HK-2 (cell line): ENCODE measurements around the gene ROPN1L.

Experiments used
- DNase-seq: peaks from one replicate; pipeline ENCODE4 v3.0.0-alpha.2; 2018; ENCODE audit not compliant: unreplicated experiment

Gene ROPN1L

DNA sequence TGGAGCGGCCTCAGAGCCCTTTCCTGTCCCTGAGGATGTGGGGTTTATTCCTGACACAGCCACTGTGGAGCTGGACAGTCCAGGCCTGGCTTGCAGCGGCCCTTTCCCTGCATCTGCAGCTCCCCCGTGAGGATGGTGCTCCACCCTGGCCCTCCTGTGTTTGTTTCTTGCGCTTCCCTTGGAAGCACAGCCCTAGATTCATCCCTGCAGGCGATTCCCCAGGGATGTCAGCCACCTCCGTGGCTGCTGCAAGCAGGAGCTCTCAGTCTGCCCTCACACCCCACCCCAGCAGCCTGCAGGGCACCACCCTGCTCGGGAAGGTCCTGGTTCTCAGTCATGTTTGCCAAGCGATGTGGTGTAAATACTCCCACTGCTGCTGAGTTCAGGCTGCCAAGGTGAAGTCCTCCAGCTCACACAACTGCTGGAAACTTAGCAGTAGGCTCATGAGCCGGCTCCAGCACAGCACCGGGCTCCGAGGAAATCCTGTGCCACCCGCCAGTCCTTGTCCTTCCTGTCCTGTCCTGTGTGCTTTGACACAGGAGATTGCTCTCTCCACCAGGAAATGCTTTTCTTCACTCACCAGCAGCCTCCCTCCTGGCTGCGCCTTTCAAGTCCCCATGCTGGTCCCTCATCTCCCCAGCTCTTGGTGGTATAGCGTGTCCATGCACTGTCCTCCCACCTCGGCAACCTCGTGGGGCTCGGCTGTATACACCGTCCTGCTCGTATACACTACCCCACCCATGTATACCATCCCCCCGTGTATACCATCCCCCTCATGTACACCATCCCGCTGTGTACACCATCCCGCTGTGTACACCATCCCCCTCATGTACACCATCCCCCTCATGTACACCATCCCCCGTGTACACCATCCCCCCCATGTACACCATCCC is 16.2 kb downstream of the ROPN1L start:
- DNase-seq = no peak

DNA sequence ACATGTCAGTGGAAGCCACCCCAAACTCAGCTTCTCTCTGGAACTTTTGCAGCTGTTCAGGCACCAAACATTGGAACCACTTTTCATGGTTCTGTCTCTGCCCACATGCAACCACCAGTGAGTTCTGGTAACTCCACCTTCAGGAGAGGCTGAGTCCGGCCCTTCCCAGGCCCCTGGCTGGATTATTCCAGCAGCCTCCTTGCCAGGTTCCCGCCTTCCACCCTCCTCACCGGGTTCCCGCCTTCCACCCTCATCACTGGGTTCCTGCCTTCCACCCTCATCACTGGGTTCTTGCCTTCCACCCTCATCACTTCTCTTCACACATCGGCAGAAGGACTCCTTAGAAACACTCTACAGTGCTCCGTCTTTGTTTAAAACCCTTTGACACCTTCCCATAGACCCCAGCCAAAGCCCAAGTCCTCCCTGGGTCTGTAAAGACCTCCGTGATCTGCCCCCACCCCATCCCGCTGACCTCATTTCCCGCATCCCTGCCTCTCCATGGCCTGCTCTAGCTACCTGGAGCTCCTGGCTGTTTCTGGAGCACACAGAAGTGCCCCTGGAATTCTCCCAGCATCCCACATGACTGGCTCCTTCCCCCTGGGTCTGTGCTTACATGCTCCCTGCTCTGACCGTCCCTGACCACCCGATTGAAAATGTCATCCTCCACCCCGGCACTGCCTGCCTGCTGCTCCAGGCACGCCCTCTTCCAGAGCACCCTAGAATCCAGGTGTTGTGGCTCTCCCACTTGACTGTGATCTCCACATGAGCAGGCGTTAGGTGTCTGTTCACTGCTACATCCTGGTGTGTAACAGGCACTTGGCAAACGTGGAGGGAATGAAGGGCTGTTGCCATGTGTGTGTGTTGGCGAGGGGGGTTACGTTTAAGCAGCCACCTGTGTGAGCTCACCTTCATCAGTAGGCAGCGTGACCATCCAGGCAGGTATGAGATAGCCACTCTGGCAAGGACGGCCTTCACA is 17.7 kb downstream of the ROPN1L start:
- DNase-seq = no peak

DNA sequence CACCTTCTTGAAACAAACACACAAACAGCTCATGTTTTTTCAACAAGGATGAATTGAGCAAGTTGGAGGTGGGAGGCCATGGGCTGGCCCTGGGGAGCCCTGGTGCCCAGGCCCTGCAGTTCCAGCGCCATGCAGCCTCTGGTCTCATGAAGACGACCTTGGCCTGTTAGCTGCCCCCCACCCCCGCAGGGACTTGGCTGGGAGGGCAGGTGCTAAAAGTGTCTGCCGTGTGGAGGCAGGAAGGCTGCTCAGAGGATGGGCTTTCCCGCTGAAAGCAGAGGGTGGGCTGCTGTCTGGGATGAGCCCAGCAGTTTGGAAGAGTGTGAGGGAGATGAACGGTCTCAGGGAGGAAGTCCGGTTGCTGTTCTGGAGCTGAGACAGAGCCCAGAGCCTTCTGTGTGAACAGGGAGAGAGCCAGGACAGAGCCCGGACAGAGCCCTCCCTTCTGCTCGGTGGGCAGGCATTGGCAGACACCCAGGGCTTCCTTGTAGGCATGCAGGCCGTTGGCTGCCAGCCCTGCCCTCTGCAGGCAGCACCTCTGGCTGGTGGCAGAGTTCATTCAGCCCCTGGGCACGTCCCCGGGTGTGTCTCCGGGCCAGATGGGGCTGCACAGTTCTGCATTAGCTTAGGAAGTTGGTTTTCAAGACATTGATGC is 18.7 kb downstream of the ROPN1L start:
- no peak for DNase-seq

DNA sequence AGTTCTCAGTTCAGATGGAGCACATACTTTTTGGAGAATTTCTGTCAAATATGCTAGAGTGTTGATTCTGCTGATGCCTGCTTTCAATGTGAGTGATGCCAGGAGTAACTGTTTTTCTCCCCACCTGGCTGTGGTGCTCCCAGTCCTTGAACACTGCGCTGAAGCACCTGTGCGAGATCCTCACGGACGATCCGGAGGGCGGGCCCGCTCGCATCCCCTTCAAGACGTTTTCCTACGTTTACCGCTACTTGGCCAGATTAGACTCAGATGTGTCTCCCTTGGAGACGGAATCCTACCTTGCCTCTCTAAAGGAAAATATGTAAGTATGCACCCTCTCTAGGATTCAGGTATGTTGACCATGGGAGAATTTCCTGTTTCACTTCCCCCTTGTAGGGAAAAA is 19.4 kb downstream of the ROPN1L start:
- no peak for DNase-seq

DNA sequence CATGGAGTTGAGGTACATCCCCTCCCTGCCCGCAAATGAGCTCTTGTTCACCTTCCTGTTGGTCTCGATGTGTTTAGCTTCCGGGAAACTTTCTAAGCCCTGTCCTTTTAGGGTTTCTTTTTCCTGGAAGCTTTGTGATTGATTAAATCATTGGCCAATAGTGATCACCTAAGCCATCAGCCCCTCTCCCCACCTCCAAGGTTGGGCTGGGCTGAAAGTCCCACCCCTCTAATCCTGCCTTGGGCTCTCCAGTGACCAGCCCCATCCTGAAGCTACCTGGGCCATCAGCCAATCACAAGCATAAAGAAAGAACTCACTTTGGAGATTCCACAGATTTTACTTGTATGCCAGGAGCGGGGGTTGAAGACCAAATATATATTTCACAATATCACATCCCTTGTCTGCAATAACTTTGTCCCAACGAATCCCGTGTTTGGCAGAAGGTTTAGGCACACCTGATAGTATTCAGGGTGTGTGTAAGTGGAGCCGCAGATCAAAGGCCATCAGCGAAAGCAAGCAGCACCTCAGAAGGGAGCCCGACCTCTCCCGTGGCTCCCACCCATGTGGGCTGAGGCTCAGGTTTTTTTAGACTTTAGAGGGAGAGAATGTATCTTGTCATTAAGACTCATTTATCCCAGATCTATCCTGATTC is 20.4 kb downstream of the ROPN1L start:
- no peak for DNase-seq

DNA sequence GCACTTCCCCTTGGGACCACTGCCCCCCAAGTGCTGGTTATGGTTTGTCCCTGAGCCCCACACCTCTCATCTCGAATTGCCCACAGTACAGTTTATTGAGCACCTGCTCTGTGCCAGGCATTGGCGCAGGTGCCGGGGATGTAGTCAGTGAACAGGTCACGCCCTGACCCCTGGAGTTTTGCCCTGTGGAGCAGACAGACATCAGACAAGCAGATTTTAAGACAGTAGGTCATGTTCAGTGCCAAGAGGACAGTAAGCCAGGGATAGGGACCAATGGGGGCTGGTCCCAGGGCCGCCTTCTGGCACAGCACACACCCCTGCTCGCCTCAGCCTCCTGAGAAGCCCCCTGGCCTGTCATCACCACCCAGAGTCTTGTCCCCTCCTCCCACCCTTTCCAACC is 21.9 kb downstream of the ROPN1L start:
- DNase-seq = no peak

DNA sequence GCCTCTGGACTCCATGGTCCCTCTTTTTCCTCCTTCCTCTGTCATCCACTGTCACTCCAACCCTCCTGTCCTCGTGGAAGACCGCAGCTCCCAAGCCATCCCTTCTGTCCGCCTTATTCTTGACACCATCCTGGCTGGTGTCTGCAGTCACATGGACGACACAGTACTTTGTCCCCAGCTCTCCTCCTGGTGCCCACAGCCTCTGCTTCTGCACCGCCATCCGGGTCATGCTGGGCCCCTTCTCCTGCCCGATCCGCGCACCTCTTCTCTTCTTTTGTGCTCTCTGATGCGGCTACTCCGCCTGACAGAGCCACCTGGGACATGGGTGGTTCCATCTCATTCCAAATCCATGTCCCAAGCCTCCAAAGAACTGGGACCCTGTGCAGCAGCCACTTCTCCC is 22.5 kb downstream of the ROPN1L start:
- no peak for DNase-seq

DNA sequence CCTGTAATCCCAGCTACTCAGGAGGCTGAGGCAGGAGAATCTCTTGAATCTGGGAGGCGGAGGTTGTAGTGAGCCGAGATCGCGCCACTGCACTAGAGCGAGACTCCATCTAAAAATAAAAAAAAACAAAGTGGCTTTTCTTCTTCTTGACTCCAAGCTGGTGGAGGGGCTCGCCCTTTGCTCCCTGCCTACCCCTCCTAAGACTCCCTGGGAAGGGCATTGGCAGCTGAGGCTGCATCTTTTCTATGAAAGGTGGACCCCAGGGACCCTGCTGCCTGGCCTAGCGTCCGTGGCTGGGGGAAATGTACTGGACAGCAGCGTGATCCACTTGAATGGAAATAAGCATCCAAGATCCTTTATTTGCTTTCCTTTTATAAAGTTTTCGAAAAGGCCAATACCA is 24.0 kb downstream of the ROPN1L start:
- DNase-seq = no peak

DNA sequence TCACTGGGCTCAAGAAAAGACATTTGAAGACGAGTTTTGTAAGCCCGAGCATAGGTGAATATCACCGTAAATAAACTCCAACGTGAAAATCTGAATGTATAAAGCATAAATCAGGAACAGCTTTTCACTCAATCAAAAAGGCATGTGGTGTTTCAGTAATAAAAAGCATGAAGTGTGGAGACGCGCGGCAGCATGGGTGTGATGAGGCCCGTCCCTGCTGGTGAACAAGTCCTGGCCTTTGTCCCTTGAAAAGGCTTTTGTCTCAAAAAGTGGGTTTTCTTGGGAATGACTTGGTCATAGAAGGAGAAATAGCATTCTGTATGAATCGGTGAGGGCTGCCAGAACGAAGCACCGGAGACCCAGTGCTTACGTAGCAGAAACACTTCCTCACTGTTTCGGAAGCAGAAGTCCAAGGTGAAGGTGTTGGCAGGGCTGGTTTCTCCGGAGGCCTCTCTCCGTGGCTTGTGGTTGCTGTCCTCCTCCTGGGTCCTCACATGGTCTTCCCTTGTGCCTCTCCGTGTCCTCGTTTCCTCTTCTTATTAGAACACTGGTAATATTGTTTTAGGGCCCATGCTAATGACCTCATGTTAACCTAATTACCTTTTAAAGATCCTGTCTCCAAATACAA is 24.9 kb downstream of the ROPN1L start:
- DNase-seq = no peak

DNA sequence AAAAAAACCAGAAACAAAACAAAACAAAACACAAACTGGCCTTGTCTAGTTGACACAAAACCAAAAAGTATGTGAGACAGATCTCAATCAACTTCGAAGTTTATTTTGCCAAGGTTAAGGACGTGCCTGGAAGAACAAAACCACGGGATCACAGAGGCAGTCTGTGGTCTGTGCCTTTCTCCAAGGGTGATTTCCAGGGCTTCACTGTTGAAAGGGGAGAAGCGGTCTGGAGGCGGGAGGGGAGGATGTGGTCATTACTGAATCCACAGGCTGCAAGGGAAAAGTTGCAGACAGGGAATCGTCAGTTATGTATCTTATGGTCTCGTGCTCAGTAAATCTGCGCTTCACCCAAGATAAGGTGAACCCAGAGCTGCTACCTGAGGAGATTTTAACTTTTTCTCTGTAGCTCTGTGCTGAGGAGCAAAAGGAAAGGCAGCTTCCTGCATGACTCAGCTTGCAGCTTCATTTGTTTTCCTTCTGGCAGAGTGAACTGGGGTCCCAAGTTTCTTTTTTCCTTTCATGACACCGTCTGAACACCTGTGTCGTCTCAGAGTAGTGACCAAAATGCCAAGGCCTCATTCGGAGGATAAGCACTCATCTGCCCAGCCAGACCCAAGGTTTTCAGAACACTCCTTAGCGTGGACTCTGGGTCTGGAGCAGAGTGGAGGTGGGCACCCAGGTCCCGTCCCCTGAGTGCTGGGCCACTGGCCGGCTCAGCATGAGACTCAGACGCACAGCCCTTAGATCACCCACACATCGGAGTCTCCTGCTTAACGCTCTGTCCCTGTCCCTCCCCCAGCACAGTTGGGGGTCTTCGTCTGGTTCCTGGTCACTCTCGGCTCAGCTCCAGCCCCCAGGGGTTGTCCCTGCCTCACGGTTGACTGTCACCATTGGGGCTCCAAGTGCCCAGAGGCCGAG is 25.9 kb downstream of the ROPN1L start:
- peak; percentile 63 for DNase-seq

DNA sequence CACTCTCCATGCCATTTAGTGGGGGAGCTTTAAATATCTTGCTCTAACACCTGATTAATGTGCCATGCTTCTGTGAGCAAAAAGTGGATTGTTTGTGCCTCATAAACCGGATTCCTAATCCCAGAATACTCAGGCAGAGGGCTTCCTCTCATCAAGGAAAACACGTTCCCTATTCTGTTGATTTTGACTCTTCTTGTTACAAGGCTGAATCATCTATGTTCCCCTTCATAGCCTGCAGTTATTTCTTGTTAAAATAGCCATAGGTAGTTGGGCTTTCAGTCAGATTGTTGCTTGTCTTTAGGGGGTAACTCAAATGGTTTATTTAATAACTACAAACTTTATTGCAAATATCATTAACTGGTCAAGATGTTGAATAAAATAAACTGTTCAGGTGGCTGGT is 26.6 kb downstream of the ROPN1L start:
- no peak for DNase-seq

DNA sequence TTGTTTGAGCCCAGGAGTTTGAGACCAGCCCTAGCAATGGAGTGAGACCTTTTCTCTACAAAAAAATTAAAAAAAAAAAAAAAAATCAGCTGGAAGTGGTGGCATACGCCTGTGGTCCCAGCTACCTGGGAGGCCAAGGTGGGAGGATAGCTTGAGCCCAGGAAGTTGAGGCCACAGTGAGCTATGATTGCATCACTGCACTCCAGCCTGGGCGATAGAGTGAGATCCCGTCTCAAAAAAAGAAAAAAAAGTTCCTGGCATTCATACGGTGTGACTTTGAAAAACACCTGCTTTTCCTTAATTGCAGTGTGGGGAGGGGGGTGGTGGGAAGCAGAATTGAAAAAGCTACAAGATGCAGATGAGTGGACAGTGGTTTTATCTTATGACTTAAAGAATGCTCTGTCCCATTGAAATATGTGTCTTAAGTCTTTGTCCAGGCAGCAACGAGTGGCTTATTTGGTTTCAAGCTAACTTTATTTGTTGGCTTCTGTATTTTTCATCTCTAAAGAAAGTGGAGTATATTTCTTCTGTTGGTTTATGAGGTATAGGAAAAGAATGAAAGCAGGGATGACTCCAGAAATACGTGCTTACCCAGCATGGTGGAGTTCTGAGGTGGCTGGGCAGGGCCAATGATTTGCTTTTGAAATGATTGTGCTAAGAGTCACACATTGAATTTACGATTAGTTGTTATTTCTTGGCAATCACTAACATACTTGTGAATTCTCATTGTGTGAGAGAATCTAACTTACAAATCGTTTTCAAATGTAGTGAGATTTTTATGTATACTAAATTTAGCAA is 27.8 kb downstream of the ROPN1L start:
- DNase-seq = no peak

DNA sequence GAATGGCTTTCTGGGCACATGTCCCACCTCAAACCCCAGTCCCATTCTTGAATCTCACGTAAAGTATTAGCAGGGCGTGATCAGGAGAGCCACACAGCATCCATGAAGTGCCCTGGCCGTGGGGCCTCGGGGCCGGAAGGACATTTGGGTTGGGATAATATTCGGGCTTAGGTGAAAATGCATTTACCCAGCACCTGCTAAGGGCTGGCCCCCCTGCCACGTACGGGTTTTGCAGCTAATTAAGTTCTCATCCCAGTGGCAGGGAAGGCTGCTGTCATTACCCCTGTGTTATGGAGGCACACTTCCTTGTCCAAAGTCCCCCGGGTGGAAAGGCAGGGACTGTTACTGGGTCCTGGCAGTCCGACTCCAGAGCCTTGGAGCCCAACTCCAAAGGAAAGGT is 29.0 kb downstream of the ROPN1L start:
- no peak for DNase-seq

DNA sequence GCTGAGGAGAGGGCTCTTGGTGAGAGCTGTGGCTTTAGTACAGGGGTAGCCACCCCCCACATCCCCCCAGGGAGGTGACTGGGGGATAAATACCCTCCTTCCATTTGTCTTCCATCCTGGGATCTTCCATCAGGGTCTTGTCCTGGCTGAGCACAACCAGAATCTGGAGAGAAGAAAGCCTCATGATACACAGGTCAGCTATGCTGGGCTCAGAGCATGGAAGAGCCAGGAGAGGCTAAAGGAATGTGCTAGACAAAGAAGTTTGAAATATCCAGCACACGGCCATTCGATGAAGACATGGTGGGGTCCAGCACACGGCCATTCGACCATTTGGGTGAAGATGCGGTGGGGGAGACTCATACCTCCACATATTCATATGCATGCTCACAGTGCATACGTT is 30.0 kb downstream of the ROPN1L start:
- DNase-seq = no peak

DNA sequence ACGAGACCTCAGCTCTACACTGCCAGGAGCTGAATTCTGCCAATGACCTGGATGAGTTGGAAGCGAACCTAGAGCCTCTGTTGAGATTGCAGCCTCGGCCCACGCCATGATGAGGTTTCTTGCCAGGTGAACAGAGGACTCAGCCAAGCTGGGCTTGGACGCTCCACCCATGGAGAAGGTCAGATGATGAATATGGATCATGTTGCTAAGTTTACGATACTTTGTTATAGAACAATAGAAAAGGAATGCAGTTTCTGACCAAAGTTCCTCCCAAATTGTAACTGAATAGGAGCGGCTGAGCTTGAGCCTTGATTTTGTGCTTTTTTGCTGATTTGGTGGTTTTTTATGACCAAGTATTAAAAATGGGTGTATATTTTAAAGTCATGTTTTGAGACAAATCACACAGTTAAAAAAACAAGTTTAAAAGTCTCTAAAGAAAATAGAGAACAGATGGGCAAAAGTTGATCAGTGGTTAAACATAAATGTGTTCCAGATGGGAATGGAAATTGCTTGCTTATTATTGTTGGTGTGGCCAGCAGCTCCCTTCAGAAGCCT is 32.9 kb downstream of the ROPN1L start:
- no peak for DNase-seq

DNA sequence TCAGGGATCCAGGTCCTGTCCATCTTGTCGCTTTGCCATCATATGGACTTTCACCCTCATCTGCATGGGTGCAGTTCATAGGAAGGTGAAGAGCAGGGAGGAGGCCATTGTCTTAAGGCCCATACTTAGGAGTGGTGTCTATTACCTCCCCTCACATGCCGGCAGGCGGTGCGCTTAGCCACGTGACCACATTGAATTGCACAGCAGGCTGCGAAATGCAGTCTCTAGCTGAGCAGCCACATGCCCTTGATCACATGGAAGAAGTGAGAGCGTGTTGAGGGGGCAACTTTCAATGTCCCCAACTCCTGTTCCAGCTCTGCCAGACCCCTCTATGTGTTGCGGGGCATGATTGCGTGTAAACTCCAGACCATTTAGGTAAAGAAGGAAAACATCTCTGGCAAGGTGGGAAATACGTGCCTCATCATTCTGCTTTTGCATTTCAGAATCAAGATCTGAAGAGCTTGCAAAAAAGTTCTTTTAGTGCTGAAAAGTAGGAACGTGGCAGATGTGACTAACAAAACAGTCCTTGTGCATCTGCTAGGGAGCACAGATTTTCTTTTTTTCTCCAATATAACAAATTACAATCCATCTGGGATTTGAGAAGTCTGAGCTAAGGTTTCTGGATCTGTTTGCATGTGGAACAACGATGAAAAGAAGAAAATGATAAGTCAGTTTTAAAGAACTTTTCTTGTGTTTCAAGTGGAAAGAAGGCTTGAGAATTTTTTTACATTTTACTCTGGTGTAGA is 34.4 kb downstream of the ROPN1L start:
- DNase-seq = no peak

DNA sequence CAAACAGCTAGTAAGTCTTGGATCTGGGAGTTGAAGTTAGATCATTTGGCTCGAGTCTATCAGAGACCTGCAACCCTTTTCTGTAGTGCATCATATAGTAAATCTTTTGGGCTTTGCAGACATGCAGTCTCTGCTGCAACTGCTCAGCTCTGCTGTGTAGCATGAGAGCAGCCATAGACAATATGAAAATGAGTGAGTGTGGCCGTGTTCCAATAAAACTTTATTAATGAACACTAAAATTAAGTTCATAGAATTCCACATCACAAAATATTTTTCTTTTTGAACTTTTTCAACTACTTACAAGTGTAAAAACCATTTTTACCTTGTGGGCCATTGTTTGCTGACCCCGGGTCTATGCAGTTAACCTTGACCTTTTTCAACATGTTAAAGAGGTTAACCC is 35.2 kb downstream of the ROPN1L start:
- DNase-seq = no peak

DNA sequence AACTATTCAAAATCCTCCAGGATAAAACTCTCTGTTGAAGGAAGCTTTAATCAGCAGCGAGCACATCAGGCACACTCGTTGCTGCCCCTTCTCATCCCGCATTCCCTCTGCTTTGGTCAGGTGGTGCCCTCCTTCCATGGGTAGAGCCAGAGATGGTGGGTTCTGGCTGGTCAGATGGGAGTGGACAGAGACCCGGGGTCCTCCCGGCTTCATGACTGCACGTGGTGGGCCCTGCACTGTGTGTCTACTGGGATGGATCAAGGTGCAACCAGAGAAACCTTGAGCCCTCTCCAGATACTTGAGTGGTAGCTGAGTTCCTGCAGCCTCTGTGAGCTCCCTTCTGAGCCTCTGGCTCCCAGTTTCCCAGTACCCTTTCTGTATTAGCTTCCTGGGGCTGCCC is 36.3 kb downstream of the ROPN1L start:
- no peak for DNase-seq
